NCI-H524 (cell line): ENCODE data around the gene ZNF606.

Experiments
- DNase-seq, 2 experiments: peaks; one replicate each; lab custom pipeline; 2025; lab: John Stamatoyannopoulos, UW

Gene ZNF606

DNA sequence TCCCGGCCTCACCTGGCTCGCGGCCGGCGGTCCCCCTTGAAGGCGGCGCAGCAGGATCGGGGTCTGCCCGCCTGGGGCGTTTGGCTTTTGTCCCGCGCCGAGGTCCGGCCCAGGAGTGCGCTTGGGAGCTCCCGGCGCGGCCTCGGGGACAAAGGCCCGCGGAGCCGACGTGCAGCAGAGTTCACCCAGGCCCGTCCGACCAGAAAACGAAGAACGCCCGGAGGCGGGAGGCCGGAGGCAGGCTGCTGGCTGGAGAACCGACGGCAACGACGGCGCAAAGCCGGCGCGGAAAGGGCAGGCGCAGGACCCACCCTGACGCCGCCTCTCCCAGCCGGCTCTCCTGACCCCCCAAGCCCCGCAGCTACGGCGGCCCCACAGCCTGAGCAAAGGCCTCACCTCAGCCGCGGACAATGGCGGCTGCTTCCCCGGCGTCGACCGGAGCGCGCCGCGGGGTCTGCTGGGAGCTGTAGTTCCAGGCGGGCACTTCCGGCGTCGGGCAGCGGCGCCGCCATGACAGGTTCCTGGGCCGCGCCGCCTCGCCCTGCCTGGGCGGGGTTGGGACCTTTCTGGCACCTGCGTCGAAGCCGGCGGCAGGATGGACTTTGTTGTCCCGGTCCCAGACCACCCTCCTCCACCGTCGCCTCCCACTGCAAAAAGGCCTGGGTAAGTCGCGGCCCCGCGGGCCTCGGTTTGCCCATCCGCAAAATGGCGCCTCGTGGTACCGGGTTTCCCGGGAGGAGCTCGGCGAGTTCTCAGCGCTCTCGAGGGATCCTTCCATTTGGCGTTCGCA is at the start of gene ZNF606:
TSS of gene ZNF606 (minus strand) at position 437 of the 790 bp plus-strand sequence. CDS start 1,501 bp downstream, outside the sequence.
- peak; percentile 69 to 81 for DNase-seq

DNA sequence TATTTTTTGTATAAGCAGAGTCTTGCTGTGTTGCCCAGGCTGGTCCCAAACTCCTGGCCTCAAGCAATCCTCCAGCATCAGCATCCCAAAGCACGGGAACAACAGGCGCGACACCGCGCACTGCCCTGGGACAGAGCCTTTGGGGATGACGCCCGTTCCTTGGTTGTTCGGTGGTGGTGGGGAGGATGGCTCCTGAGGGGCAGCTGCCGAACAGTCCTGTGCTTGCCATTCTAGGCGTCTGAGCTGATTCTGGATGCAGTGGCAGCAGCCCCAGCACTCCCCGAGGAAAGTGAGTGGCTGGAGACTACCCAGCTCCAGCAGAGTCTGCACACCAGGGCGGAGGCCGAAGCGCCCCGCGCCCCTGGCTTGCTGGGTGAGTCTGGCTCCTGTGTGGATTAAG is 49.6 kb upstream of the ZNF606 start:
- no peak for DNase-seq

DNA sequence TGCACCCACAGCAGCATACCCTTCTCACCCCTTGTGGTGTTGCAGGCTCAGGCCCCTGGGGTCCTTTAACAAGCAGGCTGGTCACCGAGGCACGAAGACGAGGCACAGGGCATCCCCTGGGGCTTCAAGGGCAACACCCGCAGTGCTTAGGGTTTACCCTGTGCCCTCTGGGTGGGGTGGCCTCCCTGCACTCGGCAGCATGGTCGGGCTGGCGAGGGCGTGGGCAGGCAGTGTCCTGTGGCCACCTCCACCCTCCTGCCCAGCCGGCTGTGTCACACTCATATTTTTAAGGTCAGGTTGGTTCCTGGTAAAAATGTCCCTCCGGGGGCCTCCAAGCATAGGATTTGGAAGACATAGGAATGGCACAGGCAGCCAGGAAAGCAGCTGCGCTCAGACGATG is 45.1 kb upstream of the ZNF606 start:
- DNase-seq, result no peak

DNA sequence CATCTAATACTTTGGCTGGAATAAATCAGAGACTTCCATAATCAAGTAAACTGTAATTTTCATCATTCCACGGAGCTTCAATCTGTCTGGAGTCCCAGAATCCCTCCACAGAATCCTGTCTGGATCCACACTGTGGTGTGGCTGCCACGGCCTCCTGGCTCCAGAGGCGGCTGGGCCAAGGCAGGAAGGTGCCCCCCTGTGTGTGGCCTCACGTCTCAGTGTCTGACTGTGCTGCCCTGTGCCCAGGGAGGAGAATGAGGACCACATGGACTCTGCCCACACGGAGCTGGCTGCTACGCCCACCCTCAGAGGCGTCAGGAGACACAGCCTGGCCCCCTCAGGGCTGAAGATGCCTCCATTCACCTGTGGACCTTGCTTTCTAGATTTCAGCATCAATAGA is 44.2 kb upstream of the ZNF606 start:
- DNase-seq, result no peak

DNA sequence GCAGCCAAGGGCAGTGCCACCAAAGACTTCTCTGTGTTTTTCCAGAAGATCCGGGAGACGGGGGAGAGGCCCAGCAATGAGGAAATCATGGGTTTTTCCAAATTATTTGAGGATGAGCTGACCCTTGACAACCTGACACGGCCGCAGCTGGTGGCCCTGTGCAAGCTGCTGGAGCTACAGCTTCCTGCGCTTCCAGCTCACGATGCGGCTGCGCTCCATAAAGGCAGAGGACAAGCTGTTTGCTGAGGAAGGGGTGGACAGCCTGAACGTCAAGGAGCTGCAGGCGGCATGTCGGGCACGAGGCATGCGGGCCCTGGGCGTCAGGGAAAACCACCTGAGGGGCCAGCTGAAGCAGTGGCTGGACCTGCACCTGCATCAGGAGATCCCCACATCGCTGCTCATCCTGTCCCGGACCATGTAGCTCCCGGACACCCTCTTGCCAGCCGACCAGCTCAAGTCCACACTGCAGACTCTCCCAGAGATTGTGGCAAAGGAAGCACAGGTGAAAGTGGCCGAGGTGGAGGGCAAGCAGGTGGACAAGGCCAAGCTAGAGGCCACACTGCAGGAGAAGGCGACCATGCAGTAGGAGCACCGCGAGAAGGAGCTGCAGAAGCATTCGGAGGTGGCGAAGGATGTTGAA is 42.9 kb upstream of the ZNF606 start:
- no peak for DNase-seq

DNA sequence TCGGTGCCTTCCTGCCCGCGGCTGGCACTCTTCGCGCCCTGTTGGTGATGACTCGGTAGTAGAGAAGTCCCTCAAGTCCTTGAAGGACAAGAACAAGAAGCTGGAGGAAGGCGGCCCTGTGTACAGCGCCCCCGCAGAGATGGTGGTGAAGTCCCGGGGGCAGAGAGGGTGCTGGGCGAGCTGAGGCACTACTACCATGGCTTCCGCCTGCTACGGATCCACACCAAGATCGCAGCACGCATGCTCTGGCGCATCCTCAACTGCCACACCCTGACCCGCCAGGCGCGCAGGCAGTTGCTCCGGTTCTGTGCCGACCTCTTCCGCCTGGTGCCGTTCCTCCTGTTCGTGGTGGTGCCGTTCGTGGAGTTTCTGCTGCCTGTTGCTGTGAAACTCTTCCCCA is 42.3 kb upstream of the ZNF606 start:
- DNase-seq, result no peak

DNA sequence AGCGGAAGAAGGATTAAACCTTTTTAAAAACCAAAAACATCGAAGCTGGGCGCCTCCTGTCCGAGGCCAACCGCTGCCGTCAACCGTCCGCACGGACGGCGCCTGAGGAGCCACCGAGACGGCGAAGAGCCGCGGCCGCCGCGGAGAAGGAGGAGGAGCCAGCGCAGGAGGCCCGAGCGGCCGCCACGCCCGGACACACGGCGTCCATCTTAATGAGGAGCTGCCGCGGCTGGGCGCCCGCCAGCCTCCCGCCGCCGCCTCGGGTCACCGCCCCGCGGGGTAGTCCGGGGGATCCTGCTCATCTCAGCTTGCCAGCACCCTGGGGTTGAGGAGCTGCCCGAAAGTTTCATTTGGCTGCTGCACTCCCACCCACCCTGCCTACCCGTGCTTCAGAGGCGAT is 41.8 kb upstream of the ZNF606 start:
- no peak for DNase-seq

DNA sequence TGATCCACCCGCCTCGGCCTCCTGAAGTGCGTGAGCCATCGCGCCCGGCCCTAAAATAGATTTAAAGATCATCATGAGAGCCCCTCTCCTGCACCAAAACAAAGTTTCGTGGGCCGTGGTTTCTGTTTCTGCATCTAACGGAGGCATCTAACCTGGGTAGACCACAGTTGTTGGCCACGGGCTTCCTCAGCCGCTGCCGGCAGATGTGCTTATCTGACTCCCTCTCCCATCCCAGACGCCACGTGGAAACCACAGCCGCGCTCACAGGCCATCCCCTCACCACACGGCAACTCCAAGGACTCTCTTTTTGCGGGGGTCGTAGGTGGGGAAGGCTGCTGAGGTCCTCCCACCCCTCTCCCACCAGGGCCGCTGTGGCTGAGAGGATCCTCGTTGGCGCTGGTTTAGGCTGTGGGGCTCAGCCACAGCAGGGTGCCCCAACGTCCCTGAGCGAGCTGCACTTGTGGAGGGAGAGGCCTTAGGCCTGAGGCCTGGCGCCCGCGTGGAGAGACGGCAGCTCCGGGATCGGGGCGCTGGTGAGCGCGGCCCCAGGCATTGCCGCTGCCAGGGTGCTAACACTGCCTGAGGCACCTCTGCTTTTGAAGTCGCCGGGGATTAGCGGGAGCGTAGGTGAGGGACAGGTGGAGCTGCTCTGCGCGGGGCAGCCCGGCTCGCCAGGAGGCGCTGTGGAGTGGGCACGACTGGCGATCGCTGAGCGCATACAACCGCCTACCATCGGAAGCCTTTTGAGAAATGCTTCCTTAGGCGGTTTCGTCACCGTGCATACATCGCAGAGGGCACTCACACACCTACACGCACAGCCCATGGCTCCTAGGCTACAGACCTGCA is 40.1 kb upstream of the ZNF606 start:
- DNase-seq, result no peak

DNA sequence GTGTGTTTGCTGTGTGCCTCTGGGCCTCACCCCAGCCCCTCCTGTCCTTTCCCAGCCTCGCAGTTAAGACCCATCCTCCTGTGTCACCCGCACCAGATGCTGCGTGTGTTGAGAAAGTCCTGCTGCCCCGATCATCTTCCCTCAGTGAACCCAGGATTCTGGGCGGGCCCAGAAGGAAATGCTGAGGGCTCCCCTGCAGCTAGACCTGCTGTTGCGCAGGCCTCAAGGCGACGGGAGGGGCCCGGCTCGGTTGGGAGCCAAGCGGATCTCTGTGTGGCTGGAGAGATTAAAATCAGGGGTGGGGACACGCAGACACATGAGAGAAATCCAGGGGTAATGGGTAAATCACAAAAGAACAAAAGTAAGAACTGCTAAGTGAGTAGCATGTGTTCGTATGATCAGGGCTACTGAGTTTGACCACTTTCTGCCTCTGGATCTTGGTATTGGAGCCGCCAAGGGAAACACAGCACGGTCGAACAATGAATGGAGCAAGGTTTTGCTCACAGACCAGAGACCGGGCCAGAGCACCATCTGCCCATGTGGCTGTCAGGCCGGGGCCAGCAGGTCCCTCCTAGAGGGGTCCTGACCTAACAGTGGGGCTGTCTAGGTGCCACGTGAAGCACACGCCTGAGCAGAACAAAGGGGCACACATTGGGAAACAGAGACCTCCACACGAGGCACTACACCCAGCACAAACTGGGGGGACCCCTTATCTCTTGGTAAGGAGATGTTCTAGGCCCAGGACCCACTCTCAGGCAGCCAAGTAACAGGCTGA is 38.3 kb upstream of the ZNF606 start:
- DNase-seq, result no peak

DNA sequence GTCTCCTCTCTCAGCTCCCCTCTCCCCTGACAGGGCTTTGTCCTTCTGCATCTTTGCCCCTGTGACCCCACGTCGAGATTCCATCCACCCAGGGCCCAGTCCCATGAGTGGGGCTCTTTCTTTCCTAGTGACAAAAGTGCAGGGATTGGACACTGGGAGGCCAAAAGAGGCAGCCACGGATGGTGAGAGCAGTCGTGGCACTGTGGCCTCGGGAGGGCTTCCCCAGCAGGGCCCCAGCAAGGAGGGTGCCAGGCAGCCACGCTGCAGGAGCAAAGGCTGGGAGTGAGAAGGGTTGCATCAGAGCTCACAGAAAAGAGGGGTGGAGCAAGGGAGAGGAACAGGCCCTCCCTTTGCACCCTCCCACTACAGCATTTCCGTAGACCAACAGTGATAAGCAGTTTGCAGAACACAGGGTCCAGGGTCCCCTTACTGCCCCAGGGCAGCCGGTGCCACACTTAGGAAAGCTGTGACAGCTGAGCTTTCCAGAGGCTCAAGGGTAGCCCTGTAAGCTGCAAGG is 36.1 kb upstream of the ZNF606 start:
- no peak for DNase-seq

DNA sequence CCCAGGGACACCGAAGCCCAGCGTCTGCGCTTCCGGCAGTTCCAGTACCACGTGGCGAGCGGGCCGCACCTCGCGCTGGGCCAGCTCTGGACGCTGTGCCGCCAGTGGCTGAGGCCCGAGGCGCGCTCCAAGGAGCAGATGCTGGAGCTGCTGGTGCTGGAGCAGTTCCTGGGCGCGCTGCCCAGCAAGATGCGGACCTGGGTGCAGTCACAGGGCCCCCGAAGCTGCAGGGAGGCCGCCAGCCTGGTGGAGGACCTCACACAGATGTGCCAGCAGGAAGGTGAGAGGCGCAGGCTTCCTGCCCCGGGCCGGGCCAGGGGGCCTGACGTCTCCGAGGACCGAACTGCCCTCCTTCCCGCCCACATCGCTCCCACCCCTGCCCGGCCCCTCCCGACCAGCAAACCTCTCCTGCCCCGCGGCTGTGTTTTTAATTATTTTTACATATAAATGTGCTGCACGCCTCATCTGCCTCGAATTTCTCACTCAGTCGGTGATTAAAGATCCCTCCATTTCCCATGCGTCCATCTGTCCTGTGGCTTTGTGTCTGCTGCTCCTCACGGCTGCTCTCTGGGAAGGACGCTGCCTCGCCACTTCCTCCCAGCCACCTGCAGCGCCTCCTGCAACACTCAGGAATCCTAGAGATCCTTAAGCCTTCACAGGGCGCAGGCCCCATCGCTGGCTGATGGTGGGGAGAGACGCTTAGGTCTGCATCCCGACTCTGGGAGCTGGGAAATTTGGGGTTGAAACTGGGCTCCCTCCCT is 35.5 kb upstream of the ZNF606 start:
- peak in 1 of 2 experiments; percentile 36 for DNase-seq

DNA sequence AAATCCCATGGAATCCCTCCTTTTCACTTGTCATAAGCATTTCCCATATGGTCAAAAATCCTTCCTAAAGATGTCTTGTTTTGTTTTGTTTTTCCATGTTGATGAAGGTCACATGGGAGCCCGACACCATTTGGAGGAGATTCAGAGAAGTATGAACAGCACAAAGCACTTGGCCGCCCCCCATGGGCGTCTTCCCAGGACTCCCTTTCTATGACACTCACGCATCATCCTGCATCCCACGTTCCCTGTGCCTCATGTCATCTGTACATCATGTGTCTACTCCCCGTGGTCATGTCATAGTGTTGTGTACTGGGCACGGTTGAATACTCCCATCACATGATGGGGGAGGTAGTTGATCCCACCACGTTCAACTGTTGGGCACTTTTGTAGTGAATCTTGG is 33.2 kb upstream of the ZNF606 start:
- no peak for DNase-seq

DNA sequence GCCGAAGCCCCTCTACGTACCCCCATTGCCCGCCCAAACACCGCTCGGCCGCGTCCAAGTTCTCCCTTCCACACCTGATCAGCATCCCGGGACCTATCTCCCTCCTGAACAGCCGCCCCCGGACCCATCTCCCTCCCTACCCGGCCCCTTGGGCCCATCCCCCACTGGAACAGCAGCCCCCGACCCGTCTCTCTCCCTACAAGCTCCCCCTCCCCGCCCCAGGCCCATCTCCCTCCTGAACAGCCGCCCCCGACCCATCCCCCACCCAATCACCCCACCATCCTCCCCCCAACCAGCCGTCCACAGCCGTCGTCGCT is 31.8 kb upstream of the ZNF606 start:
- DNase-seq, result no peak

DNA sequence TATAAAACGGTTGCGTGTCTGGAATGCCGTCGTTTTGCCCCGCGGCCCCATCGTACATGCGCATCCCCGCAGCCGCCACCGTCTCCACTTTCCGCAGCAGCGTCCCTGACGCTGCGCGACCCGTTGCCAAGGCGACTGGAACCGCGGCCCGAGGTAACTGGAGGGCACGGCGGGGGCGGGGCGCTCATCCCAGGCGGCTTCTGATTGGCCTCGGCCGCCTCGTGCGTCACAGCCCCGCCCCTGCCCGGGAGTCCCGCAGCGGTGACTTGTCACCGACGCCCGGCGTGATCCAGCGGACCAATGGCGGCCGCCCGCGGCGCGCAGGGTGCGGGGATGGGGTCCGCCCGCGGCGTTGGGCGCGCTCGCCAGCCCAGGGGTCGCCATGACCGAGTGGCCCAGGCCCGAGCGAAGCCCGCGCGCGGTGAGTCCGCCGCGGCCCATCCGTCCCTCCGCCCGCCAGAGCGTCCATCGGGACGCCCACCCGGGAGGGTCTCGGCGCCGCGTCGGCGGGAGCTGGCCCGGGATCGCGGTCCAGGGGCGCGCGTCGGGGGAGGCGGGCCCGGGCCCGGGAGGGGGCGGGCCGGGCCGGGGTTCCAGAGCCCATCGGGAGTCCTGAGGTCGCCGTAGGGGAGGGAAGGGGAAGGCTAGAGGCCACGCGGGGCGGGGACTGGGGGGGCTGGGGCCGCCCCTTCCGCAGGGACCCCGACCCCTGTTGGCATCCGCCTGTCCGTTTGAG is 31.3 kb upstream of the ZNF606 start, which contains the start of gene ZSCAN1:
TSS of gene ZSCAN1 (plus strand) at position 285 of the 736 bp plus-strand sequence. CDS start 3,812 bp downstream, outside the sequence.
- DNase-seq, result peak; percentile 85 to 95

DNA sequence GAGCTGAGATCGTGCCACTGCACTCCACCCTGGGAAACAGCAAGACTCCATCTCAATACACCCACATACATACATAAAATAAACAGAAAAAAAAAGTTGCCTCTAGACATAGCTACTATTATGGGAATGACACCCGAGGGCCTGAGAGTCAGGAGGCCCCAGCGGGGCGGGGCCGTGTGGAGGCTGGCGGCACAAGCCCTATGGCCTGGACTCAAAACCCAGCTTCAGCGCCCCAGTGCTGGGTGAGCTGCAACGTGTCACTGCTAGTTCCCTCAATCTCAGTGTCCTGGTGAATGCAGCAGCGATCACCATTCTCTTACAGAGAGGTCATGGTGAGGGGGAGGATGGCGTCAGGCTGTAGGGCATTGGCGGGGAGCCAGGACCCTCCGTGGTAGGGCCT is 22.0 kb upstream of the ZNF606 start:
- DNase-seq, result no peak

DNA sequence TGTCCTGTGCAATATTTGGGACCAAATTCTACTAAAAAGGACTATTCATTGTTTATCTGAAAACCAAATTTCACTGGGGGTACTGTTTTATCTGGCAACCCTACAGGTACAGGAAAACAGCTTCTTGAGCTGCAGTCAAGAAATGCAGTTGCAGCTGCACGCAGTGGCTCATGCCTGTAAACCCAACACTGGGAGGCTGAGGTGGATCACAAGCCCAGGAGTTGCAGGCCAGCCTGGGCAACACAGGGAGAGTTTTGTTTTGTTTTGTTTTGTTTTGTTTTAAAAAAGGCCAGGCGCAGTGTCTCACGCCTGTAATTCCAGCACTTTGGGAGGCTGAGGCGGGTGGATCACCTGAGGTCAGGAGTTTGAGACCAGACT is 19.7 kb upstream of the ZNF606 start:
- DNase-seq, result no peak

DNA sequence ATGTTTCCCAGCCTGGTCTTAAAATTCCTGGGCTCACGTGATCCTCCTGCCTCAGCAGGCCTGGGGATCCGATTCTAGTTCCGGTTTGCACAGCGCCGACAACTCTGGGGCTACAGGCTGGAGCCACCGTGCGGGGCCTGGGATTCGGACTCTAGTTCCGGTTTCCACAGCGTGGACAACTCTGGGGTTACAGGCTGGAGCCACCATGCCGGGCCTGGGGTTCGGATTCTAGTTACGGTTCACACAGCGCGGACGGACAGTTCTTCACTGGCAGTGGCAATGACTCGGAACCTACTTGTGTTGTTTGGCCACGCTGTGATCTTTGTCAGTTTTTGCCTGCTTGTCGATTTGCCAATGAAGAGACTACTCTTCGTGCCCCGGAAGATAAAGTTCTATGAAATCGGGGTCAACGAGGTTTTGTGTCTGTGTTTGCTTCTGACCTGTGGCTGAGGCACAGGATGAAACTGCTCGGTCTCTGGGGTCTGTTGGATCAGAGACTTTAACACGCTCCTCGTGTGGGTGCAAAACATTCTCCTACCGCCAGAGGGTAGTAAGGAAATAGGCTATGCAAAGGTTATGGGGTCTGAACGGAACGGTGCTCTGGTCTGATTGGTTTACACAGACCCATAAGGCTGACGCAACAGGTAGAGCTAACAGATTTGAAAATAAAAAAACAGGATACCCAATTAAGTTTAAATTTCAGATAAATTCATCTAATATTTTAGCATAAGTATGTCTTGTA is 19.1 kb upstream of the ZNF606 start:
- DNase-seq, result peak; percentile 20 to 80

DNA sequence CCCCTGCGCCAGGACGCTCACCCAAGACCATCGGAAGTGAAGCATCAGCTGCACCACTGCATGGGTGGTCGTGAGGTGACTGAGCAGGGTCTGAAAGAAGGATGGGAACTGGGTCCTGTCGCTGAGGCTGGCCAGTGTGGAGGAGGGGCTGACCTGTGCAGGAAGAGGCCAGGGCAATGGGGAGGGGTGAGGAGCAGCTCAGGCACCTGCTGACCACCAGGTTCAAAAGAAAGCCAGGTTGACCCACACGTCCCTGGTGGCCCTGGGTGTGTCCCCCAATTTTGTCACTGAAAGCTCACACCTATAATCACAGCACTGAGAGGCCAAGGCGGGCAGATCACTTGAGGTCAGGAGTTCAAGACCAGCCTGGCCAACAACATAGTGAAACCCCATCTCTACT is 17.5 kb upstream of the ZNF606 start:
- no peak for DNase-seq

DNA sequence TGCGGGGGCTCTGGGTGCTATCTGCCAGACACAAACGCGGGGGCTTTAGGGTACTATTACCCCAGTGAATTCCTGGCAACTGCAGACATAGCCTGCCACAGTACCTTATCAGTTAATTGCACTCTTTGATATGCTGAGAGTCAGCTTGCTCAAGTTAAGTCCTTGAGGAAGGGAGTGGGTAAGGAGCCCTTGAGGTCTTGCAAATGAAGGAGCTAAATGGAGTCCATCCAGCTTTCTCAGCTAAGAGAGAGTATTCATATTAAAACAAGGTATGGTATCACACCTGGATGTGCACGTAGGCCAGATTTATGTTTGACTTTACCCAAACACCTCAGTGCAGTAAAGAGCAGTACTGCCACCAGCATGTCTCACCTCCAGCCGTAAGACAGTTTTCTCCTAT is 11.5 kb upstream of the ZNF606 start:
- no peak for DNase-seq

DNA sequence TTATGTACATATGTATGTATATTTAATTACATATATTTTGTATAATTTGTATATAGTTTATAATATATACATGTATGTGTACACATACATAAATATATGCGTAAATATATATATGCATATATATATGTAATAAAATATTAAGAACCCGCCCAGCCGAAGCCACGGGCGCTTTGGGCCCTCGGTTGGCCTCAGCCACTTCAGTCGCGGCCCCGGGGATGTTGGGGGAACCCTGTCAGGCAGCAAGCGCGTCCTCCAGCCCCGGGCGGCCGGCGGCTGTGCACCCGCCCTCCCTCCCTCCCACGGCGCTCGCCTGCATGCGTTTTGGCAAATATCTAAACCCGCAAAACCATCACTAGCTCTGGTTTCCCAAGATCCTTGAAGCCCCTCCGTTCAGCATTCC is 7.9 kb upstream of the ZNF606 start:
- no peak for DNase-seq
